Adrenal gland (tissue), 12 donors: Measurements from ENCODE around the gene GNPTG. TPM values are rescaled to one million over a fixed set of nuclear protein-coding genes. Genes with fewer than 3 reads are reported as not detected.

Experiments used
- DNase-seq, 7 donors: peaks; one replicate each; pipeline ENCODE4 v3.0.0-alpha.2; 2019 to 2020
- H3K27ac ChIP-seq, 5 donors: fragments of 200-600 bp; sonication (generic) in 4 of 5; 1 replicate in 3 of 5; 2 replicates in 2 of 5; pipeline versions ENCODE4 v1.5.1 to v1.8.0; 2016 to 2020; ENCODE audit warnings: mild to moderate bottlenecking in 1 of 5
- H3K27me3 ChIP-seq: fragments of 200-600 bp; 2 replicates; pipeline ENCODE4 v1.8.0; 2021
- H3K36me3 ChIP-seq, 2 donors: fragments of 200-600 bp; replicated peaks in 1 of 2; 1 replicate in 1 of 2; 2 replicates in 1 of 2; pipeline versions ENCODE4 v1.5.1 to v1.8.0; 2018 to 2022
- H3K4me1 ChIP-seq, 2 donors: fragments of 200-600 bp; replicated peaks in 1 of 2; 1 replicate in 1 of 2; 2 replicates in 1 of 2; pipeline versions ENCODE4 v1.5.1 to v1.8.0; 2018 to 2021
- H3K4me3 ChIP-seq, 4 donors: fragments of 200-600 bp; sonication (generic) in 3 of 4; one replicate each; pipeline ENCODE4 v1.5.1; 2016 to 2018
- H3K9me3 ChIP-seq, 3 donors: fragments of 200-600 bp; sonication (generic) in 1 of 3; replicated peaks in 1 of 3; 1 replicate in 2 of 3; 2 replicates in 1 of 3; pipeline versions ENCODE4 v1.5.1 to v1.8.0; 2016 to 2021
- CTCF ChIP-seq, 6 experiments: fragments of 450-650 bp in 4 of 6; fragments of 200-600 bp in 2 of 6; sonication (generic) in 1 of 6; IDR thresholded peaks; 1 replicate in 5 of 6; 2 replicates in 1 of 6; pipeline versions ENCODE4 v1.5.1 to v1.8.0; 2016 to 2021; ENCODE audit warnings: antibody characterized with exemption in 6 of 6, mild to moderate bottlenecking in 2 of 6, moderate library complexity in 1 of 6
- POLR2A ChIP-seq, 2 donors: fragments of 450-650 bp; IDR thresholded peaks; one replicate each; pipeline ENCODE4 v1.6.1; 2017; ENCODE audit warnings: antibody characterized with exemption in 2 of 2, mild to moderate bottlenecking in 2 of 2, moderate library complexity in 1 of 2
- WGBS, 4 donors: extraction: QIAGEN DNeasy Blood & Tissue Kit in 2 of 4; methylation state at CpG; one replicate each; pipeline versions ENCODE4 v1.1.5 to v1.1.7; 2013 to 2017; 5-methylcytosine and 5-hydroxymethylcytosine counted together
- intact Hi-C, 2 donors: fragments of 100-400 bp; cut with DNase I; formaldehyde crosslinking; loops; one replicate each; pipeline versions ENCODE4 v1.14.1 to v1.15.0; 2022 to 2023
- polyA plus RNA-seq, 3 donors: library from polyadenylated mRNA; stranded (reverse); fragments of 200-250 nt in 2 of 3; fragments of 350-450 nt in 1 of 3; fragmentation: Illumina TruSeq in 1 of 3; extraction: RNeasy Lipid Tissue Mini Kit (QIAGEN cat#74804) in 1 of 3; gene quantifications; one replicate each; pipeline ENCODE4 v1.2.3, GENCODE V29; 2013 to 2014
- total RNA-seq, 9 donors: library from RNA; depleted of rRNA in 4 of 9; stranded (reverse); fragments of >200 nt in 4 of 9; fragments of 120-200 nt in 1 of 9; fragmentation: NEBNext Ultra II Directional in 1 of 9; extraction: Animal tissue kit (Norgen Biotek cat#: 25700) in 1 of 9; gene quantifications; one replicate each; pipeline versions ENCODE4 v1.1.0 to v1.2.4, GENCODE V29; 2013 to 2023
- donor health status: healthy with polysubstance abuse.
- donor health status: Bipolar disorder and iron deficiency.
- donor health status: DM: yes; HTN: yes; CAD: no.
- donor health status: DM: no; HTN: no; CAD: no.
- donor health status: DM: no; HTN: no; CAD: no.
- donor health status: DM: yes; HTN: yes; CAD: no.

Gene GNPTG
- total and polyA plus RNA-seq, 12 donors = 95.9 to 659 (median 284) TPM

- WGBS, 4 donors = 83 to 100% (median 87%) methylated on average over 1 to 39 of the region's 39 CpGs
- no peak overlapping the region for H3K27ac ChIP-seq
- H3K4me3 ChIP-seq = no peak overlapping the region
- TF ChIP-seq POLR2A (IDR thresholded peaks at IDR 0.05) (no peak), CTCF (IDR thresholded peaks at IDR 0.05) (no peak)
- no peaks in the 10 kb centered on the region for H3K27me3 ChIP-seq
- H3K4me1 ChIP-seq = peaks cover 2 to 12% of the 10 kb centered on the region in 2 donors
- intact Hi-C loops = no loop called here
- no peaks in the 10 kb centered on the region for H3K36me3 ChIP-seq
- H3K9me3 ChIP-seq = no peaks in the 10 kb centered on the region
- no peak for DNase-seq
Measured at GRCh38 chr16:1341495-1342420, 10.0 kb upstream of the GNPTG start.

GRCh38 chr16:1342526-1343427 is 9.0 kb upstream of the GNPTG start:
- TF ChIP-seq CTCF (IDR thresholded peaks at IDR 0.05) = no peak
- TF ChIP-seq POLR2A (IDR thresholded peaks at IDR 0.05) = no peak
- H3K4me3 ChIP-seq = no peak overlapping the region
- intact Hi-C loops = no loop called here
- H3K4me1 ChIP-seq = peaks cover 2 to 12% of the 10 kb centered on the region in 2 donors
- peak; percentile 97 to 99 (median 99) for DNase-seq
- 3 to 9% (median 5%) methylated on average over 22 to 49 of the region's 49 CpGs for WGBS, 4 donors
- H3K27me3 ChIP-seq = no peaks in the 10 kb centered on the region
- peaks cover 0 to 6% of the 10 kb centered on the region in 2 donors for H3K36me3 ChIP-seq
- no peaks in the 10 kb centered on the region for H3K9me3 ChIP-seq
- no peak overlapping the region for H3K27ac ChIP-seq

GRCh38 chr16:1343428-1344242 is 8.1 kb upstream of the GNPTG start:
- Histone ChIP-seq H3K4me1 (peaks cover 2 to 12% of the 10 kb centered on the region in 2 donors), H3K27me3 (no peaks in the 10 kb centered on the region), H3K4me3 (no peak overlapping the region), H3K27ac (no peak overlapping the region), H3K9me3 (no peaks in the 10 kb centered on the region), H3K36me3 (peaks cover 0 to 15% of the 10 kb centered on the region in 2 donors)
- TF ChIP-seq POLR2A (IDR thresholded peaks at IDR 0.05) (no peak), CTCF (IDR thresholded peaks at IDR 0.05) (no peak)
- no peak for DNase-seq
- intact Hi-C loops = no loop called here
- 59 to 70% (median 65%) methylated on average over 27 to 44 of the region's 44 CpGs for WGBS, 4 donors
